Measurements from ENCODE around the gene H6PD.

The H6PD gene

GRCh38 chr1:9207715-9208114, 26.9 kb upstream of the H6PD start:
- DNase-seq, result no peak

GRCh38 chr1:9211291-9211811, 23.2 kb upstream of the H6PD start:
- no peak for DNase-seq

GRCh38 chr1:9212735-9213134, 21.8 kb upstream of the H6PD start:
- DNase-seq, result no peak

GRCh38 chr1:9213956-9214355, 20.6 kb upstream of the H6PD start:
- no peak for DNase-seq

GRCh38 chr1:9218917-9219316, 15.7 kb upstream of the H6PD start:
- no peak for DNase-seq

GRCh38 chr1:9222846-9223625, 11.5 kb upstream of the H6PD start:
- no peak for DNase-seq

GRCh38 chr1:9224664-9225410, 9.7 kb upstream of the H6PD start:
- DNase-seq, result no peak

GRCh38 chr1:9225411-9225785, 9.2 kb upstream of the H6PD start:
- DNase-seq, result no peak

- DNase-seq, result no peak
Observed at GRCh38 chr1:9228609-9229008, 6.0 kb upstream of the H6PD start.

GRCh38 chr1:9229549-9229948, 5.0 kb upstream of the H6PD start:
- no peak for DNase-seq

GRCh38 chr1:9230869-9231533, 3.6 kb upstream of the H6PD start:
- no peak for DNase-seq

GRCh38 chr1:9231648-9232332, 2.8 kb upstream of the H6PD start:
- no peak for DNase-seq

- DNase-seq, result no peak
Observed at GRCh38 chr1:9233241-9233941, 1.2 kb upstream of the H6PD start.

- no peak for DNase-seq
Observed at GRCh38 chr1:9233942-9234222, 692 bp upstream of the H6PD start.

- peak; percentile 50 for DNase-seq
Observed at GRCh38 chr1:9235096-9235459, 504 bp downstream of the H6PD start.

GRCh38 chr1:9235560-9235959, 986 bp downstream of the H6PD start:
- no peak for DNase-seq

GRCh38 chr1:9238134-9238533, 3.6 kb downstream of the H6PD start:
- no peak for DNase-seq

- no peak for DNase-seq
Observed at GRCh38 chr1:9238550-9238949, 4.0 kb downstream of the H6PD start.

- no peak for DNase-seq
Observed at GRCh38 chr1:9239622-9240401, 5.2 kb downstream of the H6PD start.

GRCh38 chr1:9240914-9241820, 6.6 kb downstream of the H6PD start:
- no peak for DNase-seq

GRCh38 chr1:9241891-9242290, 7.3 kb downstream of the H6PD start:
- no peak for DNase-seq

Data from NCI-H1092 (cell line).